Fibroblast of villous mesenchyme (primary cell): Measurements from ENCODE around the gene NDUFAF8. TPM values are rescaled to one million over a fixed set of nuclear protein-coding genes. Genes with fewer than 3 reads are reported as not detected.

Experiments used
- DNase-seq: peaks from one replicate; pipeline ENCODE4 v3.0.0-alpha.2; 2010; ENCODE audit warnings: low read depth
- H3K4me3 ChIP-seq: 2 replicates; pipeline ENCODE4 v1.5.1; 2011; ENCODE audit warnings: low read depth, mild to moderate bottlenecking, low read length
- total RNA-seq: library from RNA; depleted of rRNA; stranded (reverse); fragments of >200 nt; gene quantifications from 2 replicates; pipeline ENCODE4 v1.2.3, GENCODE V29; 2012
- TF ChIP-seq, protein P1 (sequence below): IDR thresholded peaks from 2 replicates; pipeline ENCODE4 v1.5.1; 2012; ENCODE audit warnings: low read depth, mild to moderate bottlenecking, low read length; ENCODE audit not compliant: insufficient read depth

NDUFAF8 gene
- total RNA-seq, 1 donor, result 31.5 TPM

DNA sequence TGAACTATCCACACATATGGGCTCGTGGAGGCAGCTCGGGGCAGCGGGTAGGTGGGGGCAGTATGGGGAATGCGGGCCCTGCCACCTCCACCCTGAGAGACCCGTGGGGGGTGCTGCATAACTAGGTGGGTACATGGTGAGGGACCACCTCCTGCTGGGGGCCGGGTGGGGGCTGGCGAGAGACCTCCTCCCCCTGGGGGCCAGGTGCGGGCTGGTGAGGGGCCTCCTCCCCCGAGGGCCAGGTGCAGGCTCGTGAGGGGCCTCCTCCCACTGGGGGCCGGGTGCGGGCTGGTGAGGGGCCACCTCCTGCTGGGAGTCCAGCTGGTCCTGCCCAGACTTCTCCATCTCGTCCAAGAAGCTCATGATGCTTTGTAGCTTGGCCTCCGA lies 41.7 kb upstream of the NDUFAF8 start:
- TF ChIP-seq, protein P1, sequence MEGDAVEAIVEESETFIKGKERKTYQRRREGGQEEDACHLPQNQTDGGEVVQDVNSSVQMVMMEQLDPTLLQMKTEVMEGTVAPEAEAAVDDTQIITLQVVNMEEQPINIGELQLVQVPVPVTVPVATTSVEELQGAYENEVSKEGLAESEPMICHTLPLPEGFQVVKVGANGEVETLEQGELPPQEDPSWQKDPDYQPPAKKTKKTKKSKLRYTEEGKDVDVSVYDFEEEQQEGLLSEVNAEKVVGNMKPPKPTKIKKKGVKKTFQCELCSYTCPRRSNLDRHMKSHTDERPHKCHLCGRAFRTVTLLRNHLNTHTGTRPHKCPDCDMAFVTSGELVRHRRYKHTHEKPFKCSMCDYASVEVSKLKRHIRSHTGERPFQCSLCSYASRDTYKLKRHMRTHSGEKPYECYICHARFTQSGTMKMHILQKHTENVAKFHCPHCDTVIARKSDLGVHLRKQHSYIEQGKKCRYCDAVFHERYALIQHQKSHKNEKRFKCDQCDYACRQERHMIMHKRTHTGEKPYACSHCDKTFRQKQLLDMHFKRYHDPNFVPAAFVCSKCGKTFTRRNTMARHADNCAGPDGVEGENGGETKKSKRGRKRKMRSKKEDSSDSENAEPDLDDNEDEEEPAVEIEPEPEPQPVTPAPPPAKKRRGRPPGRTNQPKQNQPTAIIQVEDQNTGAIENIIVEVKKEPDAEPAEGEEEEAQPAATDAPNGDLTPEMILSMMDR, result no peak
- H3K4me3 ChIP-seq, result no peak overlapping the region
- no peak for DNase-seq

DNA sequence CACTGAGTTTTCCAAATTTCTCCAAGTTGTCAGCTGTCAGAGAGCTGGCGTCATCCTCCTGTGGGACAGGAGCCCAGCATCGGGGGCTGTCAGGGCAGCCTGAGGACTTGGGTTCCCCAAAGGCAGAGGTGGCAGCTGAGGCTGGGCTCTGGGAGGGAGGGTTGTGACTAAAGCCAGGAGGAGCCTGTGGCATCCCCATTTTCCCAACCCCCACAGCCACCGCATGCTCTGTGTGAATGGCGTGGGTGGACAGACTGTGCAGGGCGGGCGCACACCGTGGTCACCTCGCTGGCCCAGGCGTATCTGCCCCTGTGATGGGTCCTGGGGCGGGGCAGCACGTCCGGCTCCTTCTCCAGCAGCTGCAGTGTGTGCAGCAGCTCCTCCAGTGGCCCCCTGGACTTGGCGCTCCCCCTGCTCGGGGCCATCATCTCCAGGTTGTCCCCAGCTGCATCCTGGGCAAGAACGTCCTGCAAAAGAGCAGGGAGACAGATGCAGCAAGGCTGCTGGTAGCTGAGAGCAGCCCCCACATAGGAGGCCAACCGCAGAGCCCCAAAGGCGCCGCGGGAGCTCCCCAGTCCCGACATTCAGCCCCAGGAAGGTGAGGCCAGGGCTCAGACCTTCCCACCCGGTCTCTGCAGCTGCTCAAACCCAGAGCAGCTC lies 41.2 kb upstream of the NDUFAF8 start:
- H3K4me3 ChIP-seq, result no peak overlapping the region
- TF ChIP-seq, protein P1, result no peak
- no peak for DNase-seq

DNA sequence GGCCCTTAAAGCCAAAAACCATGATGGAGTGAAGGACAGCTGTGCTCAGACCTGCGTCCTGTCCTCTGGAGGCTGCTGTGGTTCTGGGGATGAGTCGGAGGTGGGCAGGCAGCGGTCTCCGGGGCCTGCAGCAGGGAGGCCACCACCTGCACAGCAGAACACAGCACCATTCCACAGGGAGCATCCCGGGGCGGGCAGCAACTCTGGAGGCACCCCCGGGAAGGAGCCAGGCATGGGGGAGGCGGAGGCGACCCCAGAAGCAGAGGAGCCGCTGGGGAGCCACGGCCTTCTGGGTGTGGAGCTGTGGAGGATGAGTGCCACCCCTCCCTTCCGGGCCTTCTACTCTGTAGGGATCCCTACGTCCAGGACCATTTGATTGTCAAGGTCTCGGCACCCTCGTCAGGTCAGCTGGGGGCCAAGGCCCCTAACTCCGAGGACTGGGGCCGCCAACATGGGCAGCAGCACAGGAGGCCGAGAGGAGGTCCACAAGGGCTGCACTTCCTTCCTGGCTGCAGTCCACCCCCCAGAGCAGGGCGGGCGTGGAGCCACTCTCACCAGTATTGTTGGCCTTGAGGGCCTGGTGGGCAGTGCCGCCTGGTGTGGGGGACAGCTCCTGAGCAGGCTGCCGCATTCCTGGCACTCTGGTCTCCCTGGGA lies 40.2 kb upstream of the NDUFAF8 start:
- no peak for DNase-seq
- no peak overlapping the region for H3K4me3 ChIP-seq
- TF ChIP-seq, protein P1, result no peak

DNA sequence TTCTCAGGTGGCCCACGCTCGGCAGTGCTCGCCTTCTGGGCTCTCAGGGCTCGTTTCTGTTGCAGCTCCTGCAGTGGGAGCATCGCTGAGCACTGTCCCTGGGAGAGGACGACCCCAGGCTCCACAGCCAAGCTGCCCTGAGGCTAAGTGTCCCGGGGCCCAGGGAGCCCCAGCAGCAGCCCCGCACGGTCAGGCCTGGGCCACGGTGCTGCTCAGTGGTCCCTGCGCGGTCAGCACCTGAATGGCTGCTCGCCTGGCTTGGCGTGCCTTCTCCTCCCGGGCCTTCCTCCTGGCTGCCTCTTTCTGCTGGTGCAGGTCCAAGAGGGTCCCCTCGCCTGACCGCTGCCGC lies 39.7 kb upstream of the NDUFAF8 start:
- no peak for DNase-seq
- H3K4me3 ChIP-seq, result no peak overlapping the region
- TF ChIP-seq, protein P1, result no peak

DNA sequence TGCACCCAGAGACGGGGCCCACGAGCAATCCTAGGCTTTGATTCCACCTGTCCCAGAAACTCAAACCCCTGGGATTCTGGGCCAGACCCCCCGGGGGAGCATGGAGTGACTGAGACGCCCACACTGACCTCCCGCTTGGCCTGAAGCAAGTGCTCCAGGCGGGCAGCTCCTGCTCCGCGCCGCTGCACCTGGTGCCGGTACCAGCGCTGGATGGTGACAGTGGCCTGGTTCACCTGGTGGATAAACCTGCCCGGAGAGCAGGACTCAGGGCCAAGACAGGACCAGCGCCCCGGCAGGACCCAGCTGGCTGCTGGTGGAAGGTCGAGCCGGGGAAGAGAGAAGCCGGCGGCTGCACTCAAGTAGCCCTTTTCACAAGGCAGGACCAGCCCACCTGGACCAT lies 38.9 kb upstream of the NDUFAF8 start:
- TF ChIP-seq, protein P1, result no peak
- DNase-seq, result no peak
- no peak overlapping the region for H3K4me3 ChIP-seq

DNA sequence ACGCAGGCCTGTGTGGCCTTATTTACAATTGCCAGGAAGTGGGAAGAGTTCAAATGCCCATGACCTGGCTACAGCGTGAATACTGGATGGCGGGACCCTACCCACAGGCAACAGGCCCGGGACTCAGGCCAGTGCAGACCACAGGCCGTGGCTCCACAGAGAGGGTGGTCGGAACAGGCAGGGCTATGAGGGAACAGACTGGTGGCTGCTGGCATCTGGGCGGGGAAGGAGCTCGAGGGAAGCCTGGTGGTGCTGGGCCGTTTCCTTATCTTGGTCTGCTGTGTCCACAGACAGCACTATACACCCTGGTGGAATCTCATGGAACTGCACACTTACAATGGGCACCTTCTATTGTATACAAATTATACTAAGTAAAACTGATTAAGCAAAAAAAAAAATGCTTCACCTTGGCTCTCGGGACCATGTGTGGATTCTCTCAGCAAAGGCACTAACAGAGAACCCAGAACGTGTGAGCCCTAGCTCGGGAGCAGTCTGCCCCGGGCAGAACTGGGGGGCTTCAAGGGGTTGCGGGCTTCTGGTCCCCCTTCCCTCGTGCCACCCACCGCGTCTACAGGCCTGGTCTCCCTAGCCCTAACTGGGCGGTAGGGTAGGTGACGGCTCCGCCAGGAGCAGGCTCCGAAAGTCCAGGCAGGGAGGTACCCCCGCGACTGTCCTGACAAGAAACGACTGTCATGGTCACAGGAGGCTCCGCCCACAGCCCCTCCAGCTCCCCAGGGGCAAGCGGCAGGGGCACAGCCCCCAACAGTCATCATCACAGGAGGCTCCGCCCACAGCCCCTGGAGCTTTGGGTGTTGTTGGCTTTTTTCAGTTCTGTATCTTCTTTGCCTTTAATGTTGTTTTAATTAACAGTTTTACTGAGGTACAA lies 38.2 kb upstream of the NDUFAF8 start:
- no peak overlapping the region for H3K4me3 ChIP-seq
- DNase-seq, result peak; percentile 76
- TF ChIP-seq, protein P1, result peak; percentile 75
